SK-N-SH treated with all-trans-retinoic acid at 6 μM for 48 hours (cell line): ENCODE data around the gene GPHN.

Source experiments
- PATZ1 ChIP-seq: fragments of 250-450 bp; sonication (Bioruptor Pico); IDR thresholded peaks from 2 replicates; pipeline ENCODE4 v1.8.0; 2020; ENCODE audit warnings: mild to moderate bottlenecking, moderate library complexity, borderline replicate concordance
- ZFP30 ChIP-seq: fragments of 450-650 bp; formaldehyde crosslinking; IDR thresholded peaks from 2 replicates; pipeline ENCODE4 v1.5.0; 2022; ENCODE audit warnings: mild to moderate bottlenecking, moderate library complexity

DNA sequence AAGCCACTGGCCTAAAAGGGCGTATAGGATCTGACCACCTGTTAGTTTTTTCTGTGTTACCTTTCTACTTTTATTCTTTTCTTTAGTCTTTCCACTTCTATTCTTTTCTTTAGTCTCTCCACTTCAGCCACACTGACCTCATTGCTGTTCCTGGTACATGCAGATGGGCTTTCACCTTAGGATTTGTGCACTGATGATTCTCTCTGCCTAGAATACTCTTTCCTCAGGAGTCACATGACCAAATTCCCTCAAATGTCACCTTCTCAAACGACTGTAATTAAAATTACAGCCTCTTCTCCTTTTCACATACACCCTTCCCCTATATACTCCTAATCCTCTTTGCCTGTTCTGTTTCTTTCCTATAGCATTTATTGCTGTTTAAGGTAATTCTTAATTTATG, 36.0 kb downstream of the GPHN start:
- no peak for TF ChIP-seq ZFP30 (CRISPR knock-in tag)
- TF ChIP-seq PATZ1 (CRISPR knock-in tag) = no peak
